Measurements from ENCODE around the gene MPEG1.

MPEG1 gene

DNA sequence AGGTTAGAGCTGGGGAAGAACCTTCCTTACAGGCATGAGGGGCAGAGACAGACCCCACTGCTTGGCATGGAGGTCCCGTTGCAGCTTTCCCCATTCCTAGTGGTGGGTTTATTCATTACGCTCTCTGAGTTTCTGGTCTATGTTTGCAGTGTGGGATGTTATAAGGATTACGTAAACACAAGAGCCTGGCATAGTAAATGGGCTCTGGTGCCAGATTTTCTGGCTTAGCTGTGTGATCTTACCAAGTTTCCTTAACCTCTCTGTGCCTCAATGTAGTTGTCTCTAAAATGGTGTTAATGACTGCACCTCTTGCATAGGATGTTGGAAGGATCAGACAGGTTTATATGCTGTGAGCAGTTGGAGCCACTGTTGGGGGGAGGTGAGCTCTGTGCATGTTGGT, 25.7 kb downstream of the MPEG1 start:
- DNase-seq, result no peak

DNA sequence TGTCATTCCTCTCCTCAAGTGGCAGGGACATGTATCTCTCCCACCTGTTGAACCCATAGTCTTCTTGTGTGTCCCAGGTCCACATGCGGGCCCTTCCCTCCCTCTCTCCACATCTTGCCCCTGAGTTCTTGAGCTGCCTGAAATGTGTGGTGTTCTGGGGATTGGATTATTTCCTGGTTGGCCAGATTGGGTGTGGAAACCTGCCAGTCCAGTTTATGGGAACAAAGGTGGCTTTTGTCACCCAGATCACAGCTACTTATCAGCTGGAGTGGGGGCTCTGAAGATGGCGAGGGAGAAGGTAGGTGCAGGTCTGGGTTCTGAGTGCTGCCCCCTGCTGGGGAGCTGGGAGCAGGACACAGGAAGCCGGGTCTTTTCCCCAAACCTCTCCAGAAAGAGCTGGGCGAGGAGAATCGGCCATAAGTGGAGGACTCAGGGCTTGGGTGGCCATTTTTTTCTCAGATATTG, 26.6 kb downstream of the MPEG1 start:
- DNase-seq, result peak; percentile 47 to 53

DNA sequence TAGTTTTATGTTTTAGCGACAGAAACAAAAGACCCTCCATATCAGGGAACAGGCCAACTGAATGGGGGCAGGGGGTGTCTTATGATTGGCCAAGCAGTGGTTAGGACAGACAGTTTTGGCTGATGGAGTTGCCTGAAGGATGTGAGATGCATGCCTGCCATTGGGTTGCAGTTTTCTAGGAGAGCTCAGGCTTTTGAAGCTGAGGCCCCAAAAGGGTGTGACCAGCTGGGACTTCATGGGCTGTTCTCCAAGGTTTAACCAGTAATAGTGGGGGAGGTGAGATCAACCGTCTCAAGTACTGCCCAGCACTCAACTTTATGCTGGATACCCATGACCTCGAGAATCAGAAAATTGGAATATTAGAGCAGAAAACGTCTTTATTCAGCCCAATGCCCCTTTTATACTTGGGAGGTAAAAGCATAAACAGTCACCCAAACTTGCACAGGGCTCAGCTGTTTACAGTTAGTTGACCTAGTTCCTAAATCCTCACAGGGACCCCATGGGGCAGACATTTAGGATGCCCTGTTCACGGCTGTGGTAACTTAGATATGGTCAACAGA, 27.3 kb downstream of the MPEG1 start:
- no peak for DNase-seq

- DNase-seq, result no peak
Observed at GRCh38 chr11:59184691-59185339, 27.9 kb downstream of the MPEG1 start.

- no peak for DNase-seq
Observed at GRCh38 chr11:59183771-59184170, 29.0 kb downstream of the MPEG1 start.

GRCh38 chr11:59182457-59183151, 30.1 kb downstream of the MPEG1 start:
- DNase-seq, result peak in 1 of 2 donors; percentile 20

- DNase-seq, result no peak
Observed at GRCh38 chr11:59181746-59182456, 30.8 kb downstream of the MPEG1 start.

DNA sequence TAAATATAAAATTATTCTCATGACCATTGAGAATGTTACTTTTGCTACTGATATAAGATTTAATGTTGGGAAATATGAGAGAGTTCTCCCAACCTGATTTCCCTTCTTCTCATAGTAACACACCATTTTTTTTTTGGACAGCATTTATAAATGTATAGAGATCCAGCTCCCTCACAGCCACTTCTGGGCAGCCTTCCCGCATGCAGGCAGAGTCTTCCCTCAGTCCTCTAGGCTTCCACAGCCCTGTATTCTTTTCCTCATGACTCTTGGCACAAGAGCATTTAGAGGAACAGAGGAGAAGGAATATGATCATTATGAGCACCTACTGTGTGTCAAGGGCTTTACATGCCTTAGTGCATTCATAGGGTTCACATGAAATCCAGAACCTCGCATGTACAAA, 31.8 kb downstream of the MPEG1 start:
- DNase-seq, result no peak

- no peak for DNase-seq
Observed at GRCh38 chr11:59180168-59180776, 32.5 kb downstream of the MPEG1 start.

GRCh38 chr11:59179121-59179520, 33.6 kb downstream of the MPEG1 start:
- no peak for DNase-seq

GRCh38 chr11:59178402-59178801, 34.3 kb downstream of the MPEG1 start:
- DNase-seq, result no peak

DNA sequence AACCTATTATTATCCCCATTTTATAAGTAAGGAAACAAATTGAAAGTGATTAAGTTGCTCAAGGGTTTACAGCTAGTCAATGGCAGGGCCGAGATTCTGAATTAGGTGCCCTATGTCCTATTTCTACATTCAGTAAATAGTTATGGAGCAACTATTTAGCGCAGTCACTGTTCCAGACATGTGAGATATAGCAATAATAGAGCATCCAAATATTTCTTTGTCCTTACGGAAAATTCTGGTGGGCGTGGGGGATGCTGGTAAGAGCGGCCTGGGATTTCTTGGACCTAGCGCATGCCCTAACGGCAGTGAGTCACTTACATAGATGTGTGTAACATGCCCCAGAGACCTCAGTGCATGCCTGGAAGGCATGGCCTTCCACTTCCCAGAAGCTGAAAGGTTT, 36.4 kb downstream of the MPEG1 start:
- DNase-seq, result no peak

DNA sequence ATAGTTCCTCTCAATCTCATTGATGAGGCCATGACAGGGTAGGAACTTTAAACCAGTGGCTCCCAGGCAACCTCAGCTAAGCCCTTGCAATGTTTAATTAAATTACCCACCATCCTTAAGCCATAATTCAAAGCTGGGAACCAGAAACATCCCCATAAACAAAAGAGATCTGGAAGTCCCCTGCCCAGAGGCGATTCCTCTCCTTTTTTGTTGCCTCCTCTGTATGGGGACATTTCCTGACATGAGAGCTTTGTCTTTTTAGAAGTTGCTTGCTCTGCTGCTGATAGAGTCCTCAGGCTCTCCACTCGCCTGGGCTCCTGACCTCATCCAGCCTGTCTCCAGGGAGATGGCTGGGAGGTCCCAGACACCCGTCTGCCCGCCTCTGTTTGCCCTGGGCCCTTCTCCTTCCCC, 37.6 kb downstream of the MPEG1 start:
- no peak for DNase-seq

- no peak for DNase-seq
Observed at GRCh38 chr11:59174664-59175033, 38.1 kb downstream of the MPEG1 start.

DNA sequence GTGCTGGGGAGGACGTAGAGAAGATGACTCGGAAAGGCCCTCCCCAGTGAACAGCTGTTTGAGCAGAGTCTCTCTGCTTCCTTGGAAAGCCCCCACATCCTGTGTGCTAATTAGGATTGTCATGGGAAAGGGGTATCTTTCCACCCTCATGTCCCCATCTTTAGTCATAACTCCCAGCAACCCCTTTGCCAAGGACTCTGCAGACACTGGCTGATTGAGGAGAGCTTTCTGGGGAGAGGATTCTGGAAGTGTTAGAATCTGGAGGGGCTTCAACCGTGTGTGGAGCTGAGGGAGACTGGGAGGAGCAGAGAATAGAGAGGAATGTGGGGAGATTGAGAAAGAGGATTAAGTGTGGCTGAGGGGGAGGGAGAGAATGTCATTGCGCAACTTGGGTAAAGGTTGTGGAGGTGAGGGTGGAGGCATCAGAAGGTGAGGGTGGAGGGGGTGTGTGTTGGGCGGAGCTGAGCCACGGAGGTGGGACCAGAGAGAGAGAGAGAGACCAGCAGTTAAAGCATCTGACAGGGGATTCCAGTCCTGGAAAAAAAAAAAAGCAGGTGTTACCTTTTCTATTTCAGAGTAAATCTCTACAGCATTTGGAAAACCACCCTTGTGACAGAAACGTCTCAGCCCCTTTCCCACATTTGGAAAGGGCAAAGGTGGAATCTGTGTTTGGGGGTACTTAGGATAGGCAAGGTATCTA, 38.6 kb downstream of the MPEG1 start:
- DNase-seq, result no peak

DNA sequence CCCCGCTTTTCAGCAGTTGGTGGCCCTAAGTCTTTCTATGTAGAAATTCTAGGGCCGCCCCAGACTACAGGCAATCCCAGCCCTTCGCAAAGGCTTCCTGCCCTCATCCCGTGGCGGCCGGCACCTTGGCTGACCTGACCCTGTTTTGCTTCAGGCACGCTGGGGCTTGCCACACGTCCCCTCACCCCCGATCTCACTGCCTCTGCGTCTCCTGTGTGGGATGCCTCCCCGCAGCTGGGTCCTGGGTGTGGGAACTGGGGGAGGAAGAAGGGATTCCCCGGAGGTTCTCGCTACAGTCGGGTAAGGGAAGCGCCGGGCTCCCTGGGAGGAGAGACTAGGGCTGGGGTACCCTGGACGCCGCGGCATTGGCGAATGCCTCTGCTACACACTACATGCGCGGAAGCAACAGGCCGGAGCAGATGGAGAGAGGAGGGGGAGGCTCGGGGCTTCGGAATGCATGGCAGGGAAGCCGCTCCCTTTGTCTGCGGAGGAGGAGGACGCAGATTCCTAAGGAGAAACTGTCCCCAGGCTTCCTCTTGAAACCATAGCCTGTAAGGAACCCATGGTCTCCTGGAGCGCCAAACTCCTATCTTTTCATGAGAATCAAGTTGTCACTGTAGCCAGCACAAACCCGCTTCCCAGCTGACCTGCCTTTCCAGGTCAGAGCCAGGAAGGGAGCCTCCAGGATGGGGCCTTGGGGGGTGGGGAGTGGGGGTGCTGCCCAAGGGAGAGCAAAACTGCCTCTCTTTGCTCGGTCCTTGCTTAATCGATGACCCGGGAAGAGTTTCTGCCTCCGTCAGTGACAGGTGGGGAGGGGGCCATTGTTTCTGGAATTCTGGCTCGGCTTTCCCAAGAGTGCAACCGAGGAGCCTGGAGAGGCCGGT, 39.4 kb downstream of the MPEG1 start:
- peak in 1 of 2 donors; percentile 6 for DNase-seq

- DNase-seq, result peak; percentile 3 to 31
Observed at GRCh38 chr11:59172345-59173079, 40.2 kb downstream of the MPEG1 start.

DNA sequence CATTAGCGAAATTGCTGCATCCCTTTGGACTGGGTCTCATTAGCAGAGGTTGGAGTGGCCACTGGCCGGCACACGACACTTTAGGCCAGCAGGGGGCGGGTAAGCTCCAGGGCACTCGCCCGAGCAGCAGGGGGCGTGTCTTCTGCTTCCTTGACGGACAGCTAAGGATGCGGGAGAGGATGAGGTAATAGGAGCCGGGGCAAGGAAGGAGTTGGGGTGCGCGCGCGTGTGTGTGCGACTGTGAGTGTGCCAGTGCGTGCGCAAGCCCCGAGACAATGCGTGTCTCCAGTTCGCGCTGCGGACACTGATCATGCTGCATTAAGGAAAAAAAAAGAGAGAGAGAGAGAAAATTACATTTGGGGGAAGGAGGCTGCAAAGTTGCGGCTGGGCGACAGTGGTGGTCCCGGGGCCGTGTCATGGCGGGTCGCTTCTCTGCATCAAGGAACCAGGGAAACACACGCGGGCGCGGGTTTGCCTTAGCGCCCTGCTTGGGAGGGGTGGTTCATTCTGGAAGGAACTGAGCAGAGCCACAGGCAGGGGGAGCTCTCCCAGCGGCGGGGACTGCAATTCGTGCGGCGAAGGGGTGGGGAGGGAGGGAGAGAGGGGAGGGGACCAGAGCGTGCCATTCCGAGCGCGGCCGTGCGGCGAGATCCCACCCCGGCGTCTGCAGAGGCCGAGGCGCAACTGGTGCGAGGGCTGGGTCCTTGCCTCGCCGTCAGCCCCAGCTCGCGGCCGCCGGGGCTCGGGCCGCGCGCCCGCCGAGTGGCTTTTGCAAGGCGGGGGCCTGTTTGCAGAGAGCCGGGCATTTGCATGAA, 41.0 kb downstream of the MPEG1 start, which contains the start of gene DTX4:
Gene DTX4, plus strand, starts transcription at position 625 of the 815 bp plus-strand sequence. CDS start 464 bp downstream, outside the sequence.
- peak; percentile 87 to 90 for DNase-seq

GRCh38 chr11:59164028-59164427, 48.7 kb downstream of the MPEG1 start:
- no peak for DNase-seq

Data from CD4-positive, alpha-beta T cell treated with Interleukin-1 beta for 1 hour (primary cell).